Mucosa of gallbladder (tissue), 1 donor: ENCODE results near the gene USP47. TPM values are rescaled to one million over a fixed set of nuclear protein-coding genes. Genes with fewer than 3 reads are reported as not detected.

ENCODE experiments used
- DNase-seq: peaks from one replicate; pipeline ENCODE4 v3.0.0-alpha.2; 2020; ENCODE audit warnings: low spot score
- total RNA-seq: library from RNA; stranded (reverse); gene quantifications from one replicate; pipeline ENCODE4 v1.2.1, GENCODE V29; 2021
- donor health status: DM: no; HTN: no; CAD: no.

USP47 gene
- total RNA-seq, 1 donor from 2014 or later: 48.5 TPM

DNA sequence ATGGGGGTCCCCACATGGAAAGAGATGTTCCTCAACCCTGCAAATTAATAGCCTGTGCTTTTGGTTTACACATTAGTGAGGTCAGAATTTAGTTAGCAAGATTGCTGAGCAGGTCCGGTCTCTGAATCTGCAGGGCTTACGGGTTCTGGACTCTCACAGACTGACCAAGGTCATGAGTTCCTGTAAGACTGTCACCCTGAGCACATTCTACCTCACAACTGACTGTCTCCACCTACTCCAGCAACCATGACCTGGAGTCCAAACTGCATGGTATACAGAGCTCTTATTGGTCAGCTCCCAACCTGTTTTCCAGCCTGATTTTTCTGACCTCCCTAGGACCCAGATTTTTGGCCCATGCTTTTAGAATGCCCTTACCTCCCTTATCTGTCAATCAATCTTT is 138.4 kb downstream of the USP47 start:
- DNase-seq: no peak

DNA sequence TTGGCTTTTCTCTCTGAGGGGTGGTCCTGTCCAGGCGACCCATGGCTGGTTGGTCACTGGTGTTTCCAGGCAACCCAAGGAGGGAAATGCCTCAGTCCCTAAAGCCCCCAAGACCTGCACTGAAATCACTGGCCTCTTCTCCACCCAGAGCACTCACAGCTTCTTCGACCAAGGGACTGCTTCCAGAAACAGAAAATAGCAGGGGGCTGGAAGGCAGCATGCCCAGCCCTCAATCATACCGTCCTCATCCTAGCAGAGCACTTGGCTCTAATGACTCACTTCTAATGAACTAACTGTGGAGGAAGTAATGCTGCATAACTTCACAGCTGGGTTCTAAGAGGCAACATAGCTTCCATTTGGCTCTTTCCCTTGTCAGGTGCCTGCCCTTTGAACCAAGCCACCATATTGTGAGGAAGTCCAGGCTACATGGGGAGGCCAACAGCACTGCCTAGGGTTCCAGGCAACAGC is 139.1 kb downstream of the USP47 start:
- DNase-seq: no peak

DNA sequence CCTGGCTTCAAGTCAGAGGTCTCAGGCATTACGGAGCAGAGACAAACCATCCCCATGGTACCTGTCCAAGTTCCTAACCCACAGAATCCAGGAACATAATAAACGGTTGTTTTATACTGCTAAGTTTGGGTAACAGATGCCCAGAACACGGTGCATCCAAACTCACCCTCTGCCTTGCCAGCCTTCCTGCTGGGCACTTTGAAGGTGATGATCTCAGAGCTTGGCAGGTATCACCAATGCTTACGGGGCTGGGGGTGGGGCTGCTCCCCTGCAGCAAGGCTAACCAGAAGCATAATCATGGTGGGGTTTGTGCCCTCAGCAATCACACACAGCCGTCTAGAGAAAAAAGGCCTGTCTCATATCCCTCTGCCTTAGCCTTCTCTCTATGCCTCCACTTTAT is 139.6 kb downstream of the USP47 start:
- no peak for DNase-seq

DNA sequence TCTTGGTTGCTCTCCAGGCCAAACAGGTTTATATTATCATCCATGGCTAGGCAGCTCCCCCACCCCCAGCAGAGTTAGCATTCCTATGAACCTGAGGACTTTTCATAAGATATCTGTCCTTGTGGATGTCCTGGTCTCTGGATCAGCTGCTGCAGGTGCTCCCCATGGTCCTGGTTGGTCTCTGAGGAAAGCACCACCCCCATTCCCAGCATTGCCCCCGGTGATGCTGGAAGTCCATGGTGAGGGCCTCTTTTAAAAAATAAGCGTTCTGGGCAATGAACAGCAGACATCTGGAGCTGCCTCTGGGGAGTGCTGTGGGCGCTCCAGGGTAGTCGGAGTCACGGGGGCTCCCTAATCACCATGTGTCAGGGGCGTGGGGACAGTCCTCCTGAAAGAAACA is 140.1 kb downstream of the USP47 start:
- DNase-seq: no peak

DNA sequence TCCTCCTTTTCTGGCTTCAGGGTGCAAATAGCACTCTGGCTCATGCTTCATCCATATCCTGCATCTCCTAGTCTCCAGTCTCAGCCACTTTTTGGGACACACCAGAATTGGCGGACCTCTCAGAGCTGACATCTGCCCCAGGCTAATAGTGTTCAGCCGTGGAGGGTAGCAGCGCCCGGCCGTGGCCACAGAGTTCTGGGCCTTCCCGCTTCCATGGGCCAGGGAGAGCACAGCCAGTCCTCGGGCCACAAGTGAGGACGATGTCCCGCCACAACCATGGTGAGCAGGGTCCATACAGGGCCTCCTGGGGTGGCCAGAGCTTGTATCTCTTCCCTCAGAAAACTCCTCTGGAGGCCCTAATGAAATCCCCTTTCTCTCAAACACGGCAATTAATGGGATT is 140.7 kb downstream of the USP47 start:
- no peak for DNase-seq

DNA sequence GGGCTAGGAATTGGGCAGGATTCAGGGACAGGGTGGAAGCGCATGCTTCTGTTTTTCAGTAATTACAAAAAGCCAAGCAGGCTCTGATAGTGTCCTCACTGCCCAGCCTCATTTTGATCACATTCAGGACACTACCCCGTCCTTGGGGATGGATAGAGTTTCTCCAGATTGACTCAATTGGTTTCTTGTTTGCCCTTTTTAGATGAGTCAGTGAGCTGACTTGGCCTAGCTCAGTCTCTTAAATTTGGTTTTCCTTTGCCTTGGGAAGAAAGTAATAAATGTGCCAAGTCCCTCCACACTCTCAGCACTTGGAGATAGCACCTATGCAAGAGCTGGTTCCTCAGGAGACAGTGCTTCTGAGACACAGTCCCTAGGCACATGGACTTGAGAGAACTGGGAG is 141.2 kb downstream of the USP47 start:
- DNase-seq: no peak

DNA sequence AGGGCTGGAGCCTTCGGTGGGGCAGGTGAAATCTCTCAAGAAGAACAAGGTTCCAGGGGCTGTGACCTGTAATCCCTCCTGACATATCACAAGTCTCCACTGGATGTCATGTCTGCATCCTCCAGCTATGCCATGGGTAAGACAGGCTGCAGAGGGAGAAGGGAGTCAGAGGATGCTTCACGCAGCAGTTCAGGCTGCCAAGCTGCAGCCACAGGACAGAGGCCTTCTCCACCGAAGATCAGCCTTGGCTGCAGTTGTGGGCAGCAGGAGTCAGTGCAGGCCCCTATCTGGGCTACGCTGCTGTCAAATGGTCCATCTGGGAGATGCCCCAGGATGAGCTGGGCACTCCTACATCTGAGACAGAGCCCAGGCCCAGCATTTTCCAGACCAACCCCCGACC is 141.7 kb downstream of the USP47 start:
- no peak for DNase-seq

DNA sequence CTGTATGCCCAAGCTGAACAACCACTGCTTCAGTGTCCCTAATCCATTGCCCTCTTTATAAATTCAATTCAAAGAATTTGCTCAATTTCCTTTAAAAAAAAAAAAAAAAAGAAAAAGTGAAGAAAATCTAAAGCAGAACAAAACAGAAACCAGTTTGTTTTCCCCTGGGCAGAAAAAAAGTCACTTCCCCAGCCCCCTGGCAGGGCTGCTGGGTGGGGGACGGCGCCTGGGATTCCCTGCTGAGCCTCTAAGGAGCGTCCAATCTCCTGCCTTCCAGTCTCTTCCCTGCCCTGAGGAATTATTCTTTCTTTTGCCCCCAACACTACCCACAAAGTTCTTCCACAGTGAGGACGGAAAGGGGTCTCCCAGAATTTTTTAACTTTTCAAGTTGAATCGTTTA is 142.8 kb downstream of the USP47 start:
- no peak for DNase-seq

DNA sequence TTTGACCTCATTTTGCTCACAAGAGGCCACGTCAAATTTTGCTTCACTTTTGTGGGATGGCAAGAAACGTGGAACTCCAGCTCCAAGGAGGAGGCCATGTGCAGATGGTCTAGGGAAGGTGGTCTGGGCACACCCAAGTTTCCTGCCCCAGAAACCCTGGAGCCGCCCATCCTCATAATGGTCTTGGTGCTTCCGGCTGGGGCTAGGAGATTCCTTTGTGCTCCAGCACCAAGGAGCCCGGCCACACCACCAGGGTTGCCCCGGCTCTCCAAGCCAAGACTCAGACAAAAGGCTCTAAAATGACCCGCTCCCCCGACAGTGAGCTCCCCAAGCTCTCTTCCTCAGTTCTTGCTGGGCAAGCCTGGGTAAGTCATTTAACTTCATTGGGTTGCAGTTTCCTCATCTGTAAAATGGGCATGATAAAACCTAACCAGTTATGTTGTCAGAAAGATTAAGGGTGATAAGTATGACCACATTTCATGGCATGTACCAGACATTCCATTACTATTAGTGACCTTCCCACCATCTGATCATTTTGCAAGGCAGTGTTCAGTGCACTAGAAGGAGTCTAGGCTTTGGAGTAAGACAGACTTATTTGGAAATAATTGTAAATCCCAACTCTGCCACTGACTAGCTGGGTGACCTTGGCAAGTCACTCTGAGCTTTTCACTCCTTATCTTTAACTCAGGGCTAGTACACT is 143.4 kb downstream of the USP47 start:
- no peak for DNase-seq

DNA sequence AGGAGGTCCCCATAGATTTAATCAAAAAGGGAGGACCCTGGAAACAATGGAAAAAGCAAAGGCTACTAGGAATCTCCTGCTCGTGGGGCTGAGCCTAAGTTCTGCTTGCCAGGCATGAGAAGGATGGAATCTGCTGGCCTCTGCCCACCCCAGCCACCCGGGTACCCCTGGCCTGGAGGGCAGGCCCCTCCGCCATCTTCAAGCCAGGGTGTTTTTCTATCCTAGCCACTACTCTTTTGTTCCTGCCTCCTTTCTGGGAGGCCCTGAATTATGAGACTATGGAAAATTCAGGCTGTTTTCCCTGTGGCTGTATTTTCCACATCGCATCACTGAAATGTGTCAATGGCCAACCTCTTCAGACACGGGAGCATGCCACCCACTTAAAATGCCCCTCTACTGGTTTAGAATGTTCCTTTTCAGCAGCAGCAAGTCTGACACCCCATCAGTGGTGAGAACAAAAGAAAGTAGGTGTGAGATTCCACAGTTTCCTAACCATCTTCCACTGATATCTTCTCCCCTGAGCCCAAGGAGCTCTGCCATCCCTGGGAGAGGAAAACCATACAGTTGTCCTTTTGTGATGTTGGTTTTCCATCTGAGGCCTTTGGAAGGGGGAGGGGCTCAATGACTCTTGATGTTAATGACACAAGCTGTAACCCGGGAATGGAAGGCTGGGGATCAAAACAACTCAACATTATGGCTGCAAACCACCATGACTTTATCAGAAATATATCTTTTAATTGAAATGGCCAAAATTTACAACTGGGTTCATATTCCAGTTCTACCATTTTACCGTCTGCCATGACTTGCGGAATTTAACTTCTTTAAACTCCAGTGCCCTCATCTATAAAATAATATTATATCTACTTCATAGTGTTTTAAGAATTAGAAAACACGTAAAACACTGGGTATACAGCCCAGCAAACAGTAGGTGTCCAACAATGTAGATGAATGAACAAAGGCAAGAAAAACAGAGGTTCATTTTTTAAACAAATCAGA is 144.5 kb downstream of the USP47 start:
- DNase-seq: no peak

DNA sequence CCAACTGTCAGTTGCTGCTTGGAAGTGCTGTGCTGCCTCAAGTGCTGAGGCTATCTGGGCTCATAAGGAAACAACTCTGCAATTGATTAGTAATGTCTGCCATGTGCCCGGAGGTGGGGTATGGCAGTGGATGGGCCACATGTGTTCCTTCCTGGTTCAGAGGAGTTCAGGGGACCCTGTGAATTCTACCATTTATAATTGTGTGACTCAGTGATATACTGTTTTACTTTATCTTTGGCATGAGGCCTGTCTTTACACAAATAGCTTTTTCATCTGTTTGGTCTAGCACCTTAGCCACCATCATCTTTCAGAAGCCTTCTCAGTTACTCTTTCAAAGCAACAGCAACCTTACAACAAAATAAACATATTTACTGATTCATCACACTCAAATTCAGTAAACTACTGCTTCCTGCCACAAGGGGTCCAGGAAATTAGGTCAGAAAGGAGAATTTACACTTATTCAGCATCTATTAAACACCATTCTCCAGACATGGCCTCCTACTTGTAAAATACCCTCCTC is 145.8 kb downstream of the USP47 start:
- no peak for DNase-seq

DNA sequence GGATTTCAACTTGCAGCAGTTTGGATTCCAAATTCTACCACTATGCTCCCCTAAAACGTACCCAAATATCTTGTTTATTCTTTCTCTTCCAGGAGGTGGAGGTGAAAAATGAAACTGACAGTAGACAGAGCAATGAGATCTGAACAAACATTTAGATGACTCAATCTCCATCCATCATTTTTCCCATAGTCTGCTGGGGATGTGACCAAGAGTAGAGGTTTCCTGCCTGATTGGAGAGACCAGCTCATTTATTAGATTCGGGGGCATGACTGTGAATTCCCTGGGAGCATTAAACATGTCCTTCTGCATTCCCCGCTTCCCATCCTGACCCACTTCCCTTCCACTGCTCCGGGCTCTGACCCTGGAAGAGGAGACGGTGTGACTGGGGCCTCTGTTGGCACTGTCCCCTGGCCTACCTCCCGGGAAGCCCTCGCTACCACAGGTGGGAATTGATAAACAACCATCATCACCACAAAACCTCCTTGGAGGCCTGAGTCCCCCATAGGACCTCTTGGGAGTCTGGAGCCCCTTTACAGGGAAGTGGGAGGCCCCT is 146.4 kb downstream of the USP47 start:
- no peak for DNase-seq

DNA sequence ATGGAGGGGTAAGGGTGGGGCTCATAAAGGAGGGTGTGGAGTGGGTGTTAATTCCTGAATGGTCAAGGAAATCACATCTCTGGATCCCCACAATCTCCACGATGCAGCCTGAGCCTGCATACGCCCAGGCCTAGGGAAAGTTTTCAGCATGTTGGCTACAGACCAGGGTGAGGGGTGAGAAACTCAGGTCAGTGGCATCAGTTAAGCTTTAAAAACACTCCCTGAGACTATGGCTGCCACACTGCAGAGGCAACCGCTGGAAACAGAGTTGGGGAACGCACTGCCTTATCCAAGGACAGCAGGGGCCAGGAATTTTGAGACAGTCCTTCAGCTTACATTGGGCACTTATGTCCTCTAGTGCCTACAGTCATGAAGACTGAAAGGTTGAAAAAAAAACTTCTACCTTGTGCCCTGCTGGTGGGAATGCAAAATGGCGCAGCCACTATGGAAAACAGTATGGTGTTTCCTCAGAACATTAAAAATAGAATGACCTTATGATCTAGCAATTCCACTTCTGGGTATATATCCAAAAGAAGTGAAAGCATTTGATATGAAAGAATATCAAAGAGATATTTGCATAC is 147.0 kb downstream of the USP47 start:
- no peak for DNase-seq

DNA sequence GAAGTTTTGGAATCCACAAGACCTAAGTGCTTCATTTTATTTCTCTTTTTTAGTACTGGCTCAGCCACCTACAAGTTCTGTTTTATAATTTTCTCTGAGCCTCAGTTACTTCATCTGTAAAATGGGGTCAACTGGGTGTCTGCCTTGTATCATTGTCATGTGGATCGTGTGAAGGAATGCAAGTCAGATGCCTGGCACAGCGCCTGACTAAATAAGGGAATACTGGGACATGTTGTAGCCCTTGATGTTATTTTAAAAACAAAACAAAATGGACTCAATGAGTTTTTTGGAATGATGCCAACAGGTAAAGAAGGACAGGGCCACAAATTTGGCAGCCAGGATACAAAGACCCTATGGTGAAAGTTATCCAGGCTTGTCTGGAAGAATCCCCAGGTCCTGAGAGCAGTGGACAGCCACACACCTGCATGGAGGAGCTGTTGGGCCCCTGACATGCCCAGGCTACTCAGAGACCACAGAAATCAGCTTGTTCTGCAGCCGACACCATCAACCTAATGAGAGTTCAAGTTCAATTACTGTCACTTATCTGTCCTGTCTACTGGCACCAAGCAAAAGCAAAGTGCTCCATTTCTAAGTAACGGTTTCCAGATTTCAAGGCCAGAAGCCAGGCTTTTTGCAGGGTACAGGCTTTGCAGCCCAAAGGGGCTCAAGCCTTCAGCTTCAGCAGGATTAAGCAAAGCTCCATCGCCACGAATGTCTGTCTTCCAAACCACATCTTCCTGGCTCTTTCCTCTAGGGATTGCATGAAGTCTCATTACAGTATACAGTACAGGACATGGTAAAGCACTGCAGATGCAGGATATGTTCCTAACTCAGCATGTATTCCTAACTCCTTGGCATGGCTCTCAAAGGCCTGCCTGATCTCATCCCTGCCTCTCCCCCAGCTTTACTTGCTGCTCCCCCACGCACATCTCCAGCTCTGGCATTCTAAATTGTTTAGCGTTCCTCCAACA is 148.3 kb downstream of the USP47 start:
- DNase-seq: no peak

DNA sequence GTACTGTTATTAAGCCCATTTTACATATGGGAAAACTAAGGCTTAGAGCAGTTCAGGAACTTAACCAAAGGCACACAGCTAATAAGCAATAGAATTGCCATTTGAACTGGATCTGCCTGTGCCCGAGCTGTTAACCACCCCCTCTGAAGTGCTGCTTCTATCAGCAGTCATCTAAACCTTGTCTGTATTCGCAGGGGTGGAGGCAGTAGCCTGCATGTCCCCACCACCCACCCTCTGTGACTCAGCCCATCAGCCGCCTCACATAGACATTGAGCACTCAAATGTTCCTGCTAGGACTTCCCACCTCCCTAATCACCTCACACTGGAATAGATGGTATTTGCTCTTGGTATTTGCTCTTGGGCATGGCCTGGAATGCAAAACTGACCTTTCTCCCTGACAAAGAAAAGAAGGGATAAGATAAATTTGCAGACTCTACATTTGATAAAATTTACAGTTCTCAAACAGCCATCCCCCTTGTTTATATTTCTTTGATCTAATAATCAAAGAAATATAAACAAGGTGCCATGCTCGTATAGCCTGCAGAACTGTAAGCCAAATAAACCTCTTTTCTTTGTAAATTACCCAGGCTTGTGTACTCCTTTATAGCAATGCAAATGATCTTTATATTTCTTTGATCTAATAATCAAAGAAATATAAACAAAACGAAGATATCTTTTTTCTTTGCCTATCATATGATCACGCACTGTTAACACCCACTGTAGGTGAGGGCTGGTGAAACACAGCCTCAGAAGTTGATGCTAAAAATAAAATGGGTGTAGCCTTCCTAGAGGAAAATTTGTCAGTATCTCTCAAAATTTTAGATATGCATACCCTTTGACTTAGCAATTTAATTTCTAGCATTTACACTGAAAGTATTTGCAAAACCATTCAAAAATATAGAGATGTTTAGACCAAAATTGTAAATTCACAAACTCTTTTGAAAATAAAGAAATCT is 150.8 kb downstream of the USP47 start:
- no peak for DNase-seq

DNA sequence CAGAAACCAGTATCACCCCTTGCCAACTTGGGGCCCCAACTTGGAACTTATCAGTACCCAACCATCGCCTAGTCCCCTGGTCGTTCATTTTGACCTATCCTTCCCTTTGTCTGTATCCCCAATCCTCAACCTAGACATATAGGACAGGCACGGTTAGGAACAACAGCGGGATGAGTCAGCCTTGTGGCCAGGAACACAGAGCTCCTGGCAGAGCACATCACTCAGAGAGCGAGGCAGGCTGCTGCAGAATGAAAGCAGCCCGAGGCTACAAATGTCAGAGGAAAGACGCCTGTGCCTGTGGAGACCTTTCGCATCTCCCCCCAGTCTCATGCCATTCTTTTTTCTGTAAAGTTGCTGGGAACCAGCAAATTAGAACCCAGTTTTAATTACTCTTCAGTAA is 152.1 kb downstream of the USP47 start:
- DNase-seq: no peak

DNA sequence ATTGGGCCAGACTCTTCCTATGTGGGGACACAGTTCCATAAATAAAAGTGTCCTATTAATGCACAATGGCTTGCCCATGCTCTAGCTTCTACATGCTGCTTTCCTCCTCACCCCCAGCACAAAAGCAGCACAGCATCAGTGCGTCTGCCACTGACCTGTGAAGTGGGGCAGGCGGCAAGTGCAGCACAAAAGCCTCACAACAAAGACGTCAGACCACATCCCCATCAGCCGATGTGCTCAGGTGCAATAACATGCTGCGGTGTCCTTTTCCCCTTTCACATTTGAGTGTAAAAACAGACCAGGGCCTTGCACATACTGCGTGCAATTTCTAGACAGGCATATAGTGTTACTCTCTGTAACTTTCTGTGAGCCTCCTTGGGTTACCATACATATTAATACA is 153.8 kb downstream of the USP47 start:
- no peak for DNase-seq

DNA sequence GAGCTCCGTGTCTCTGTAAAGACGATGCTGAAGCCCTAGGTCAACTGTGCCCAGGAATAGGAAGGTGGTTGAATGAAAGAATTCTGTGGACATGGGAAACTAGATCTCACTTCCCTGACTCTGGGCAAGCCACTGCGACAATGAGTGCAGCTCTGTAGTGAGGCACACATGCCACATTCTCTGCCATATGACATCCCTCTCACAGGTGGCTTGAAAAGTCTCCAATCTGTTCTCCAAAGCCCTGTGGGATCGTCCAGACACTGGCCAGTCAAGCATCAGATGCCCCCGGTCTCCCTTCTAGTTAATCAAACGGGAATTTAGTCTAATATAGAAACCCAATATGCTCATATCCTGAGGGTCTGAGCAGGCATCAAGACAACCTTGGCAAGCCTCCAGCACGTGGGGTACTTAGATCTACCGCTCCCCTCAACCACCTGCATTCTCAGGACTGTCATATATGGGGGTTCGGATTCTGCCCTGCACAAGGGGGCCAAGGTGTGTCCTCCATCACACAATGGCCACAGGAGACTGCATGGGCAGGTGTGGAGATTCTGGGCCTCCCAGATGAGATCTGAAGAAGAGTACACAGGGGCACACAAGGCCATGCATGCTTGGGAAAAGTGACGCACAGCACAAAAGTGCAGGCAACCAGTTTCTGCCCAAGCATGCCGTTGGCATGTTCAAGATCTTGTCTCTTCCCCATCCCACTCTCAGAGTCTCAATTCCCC is 154.7 kb downstream of the USP47 start:
- no peak for DNase-seq

DNA sequence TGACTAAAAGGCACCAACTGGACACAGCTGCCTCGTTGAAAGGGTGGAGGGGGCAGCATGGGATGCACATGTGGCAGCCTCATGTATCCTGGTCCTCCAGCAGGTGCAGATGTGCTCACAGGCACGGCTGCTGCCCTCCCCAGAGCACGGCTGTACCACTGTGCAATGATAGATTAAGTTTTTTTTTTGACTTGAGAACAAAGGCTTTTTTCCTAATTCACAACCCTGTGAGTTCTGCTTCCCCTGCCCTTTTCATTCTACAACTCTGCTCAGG is 155.2 kb downstream of the USP47 start:
- no peak for DNase-seq
